ENCODE data around the gene BGN. TPM values are rescaled to one million over a fixed set of nuclear protein-coding genes. Genes with fewer than 3 reads are reported as not detected.

The BGN gene
- total RNA-seq, 1 experiment from 2014 or later = 1.2 TPM

- H4K5ac ChIP-seq (ENCODE audit: insufficient read length, low read depth, low read length) = no peak overlapping the region
- peaks cover 2% of the 10 kb centered on the region; the same call in 1 of the 2 replicates for H3K27me3 ChIP-seq (ENCODE audit: insufficient read depth, low read length)
- H2BK120ac ChIP-seq (ENCODE audit: low read depth, low read length, poor library complexity, severe bottlenecking) = no peak overlapping the region
- H3K4me1 Mint-ChIP-seq = peaks cover 2 to 4% of the 10 kb centered on the region in 2 experiments; a peak in 2 of 4 replicates
- peaks cover 50 to 51% of the 10 kb centered on the region in 2 experiments for H3K9me3 Mint-ChIP-seq
- no peak overlapping the region for H4K8ac ChIP-seq (replicated peaks; ENCODE audit: insufficient read length, low read depth, low read length)
- H3K79me1 ChIP-seq (ENCODE audit: insufficient read depth, low read depth, low read length, poor library complexity, severe bottlenecking) = no peaks in the 10 kb centered on the region
- H3K79me2 ChIP-seq (ENCODE audit: insufficient read depth, low read length) = no peaks in the 10 kb centered on the region
- H2BK15ac ChIP-seq (ENCODE audit: low read depth, low read length) = no peak overlapping the region
- H3K4me1 ChIP-seq (ENCODE audit: insufficient read depth, low read length) = no peaks in the 10 kb centered on the region
- 100% methylated on average over 2 of the region's 3 CpGs for whole genome bisulfite sequencing (ENCODE audit: extremely low coverage, insufficient read length, low lambda C conversion rate)
- peaks cover 2% of the 10 kb centered on the region for H4K20me1 ChIP-seq (ENCODE audit: control insufficient read depth, insufficient read depth, insufficient read length)
- no peak overlapping the region for H3K4me3 Mint-ChIP-seq
- no peak overlapping the region for H3K18ac ChIP-seq (ENCODE audit: insufficient read length, low read depth, low read length)
- H3K23me2 ChIP-seq (ENCODE audit: insufficient read length, low read depth, low read length, poor library complexity, severe bottlenecking) = no peaks in the 10 kb centered on the region
- no peak overlapping the region for H2BK20ac ChIP-seq (ENCODE audit: low read depth, low read length, poor library complexity, severe bottlenecking)
- H3T11ph ChIP-seq (ENCODE audit: low read length) = no peak overlapping the region
- H2AK5ac ChIP-seq (ENCODE audit: insufficient read length, low read length) = no peak overlapping the region
- no peak for DNase-seq
- TF ChIP-seq CTCF (conservative IDR thresholded peaks at IDR 0.05) = no peak
- peaks cover 0 to 4% (median 4%) of the 10 kb centered on the region in 3 experiments; a peak in 4 of 7 replicates for H3K36me3 Mint-ChIP-seq (ENCODE audit: insufficient read depth in 1 of 3, low read depth in 3 of 3)
- H3K4me2 ChIP-seq (ENCODE audit: insufficient read depth, insufficient read length, low read length) = no peak overlapping the region
- H3K56ac ChIP-seq (ENCODE audit: insufficient read length, low read depth, low read length) = no peak overlapping the region
- no peak overlapping the region for H3K9ac ChIP-seq (ENCODE audit: extremely low read depth, insufficient read length, low read length)
- H3K23ac ChIP-seq (ENCODE audit: insufficient read length, low read depth, low read length) = no peak overlapping the region
- H2AFZ ChIP-seq (ENCODE audit: low read length) = no peak overlapping the region
- no peak overlapping the region for H3K14ac ChIP-seq (ENCODE audit: insufficient read depth, low read length)
- no peak overlapping the region for H2BK12ac ChIP-seq (ENCODE audit: insufficient read length, low read depth, low read length)
- H3K27ac Mint-ChIP-seq = no peak overlapping the region
- no peak overlapping the region for H3K4ac ChIP-seq (ENCODE audit: low read depth, low read length)
- H2BK5ac ChIP-seq (ENCODE audit: insufficient read length, low read length) = no peak overlapping the region
- no peak overlapping the region for H3K27ac ChIP-seq (ENCODE audit: insufficient read length, low read depth, low read length)
- peaks cover 24% of the 10 kb centered on the region for H3K27me3 Mint-ChIP-seq (ENCODE audit: low read depth)
- peaks cover 21% of the 10 kb centered on the region for H3K9me3 ChIP-seq (ENCODE audit: control insufficient read depth, low read depth, low read length)
- no peak overlapping the region for H4K91ac ChIP-seq (ENCODE audit: insufficient read length, low read depth, low read length)
These were observed 17.7 kb downstream of the BGN start for GRCh38 chrX:153512501-153512893.
